SU-DHL-6 (cell line): ENCODE measurements around the gene THSD4.

Experiments used
- H2AFZ ChIP-seq: fragments of 200-600 bp; sonication (generic); 2 replicates; pipeline ENCODE4 v1.6.1; 2014; ENCODE audit warnings: low read depth, mild to moderate bottlenecking, moderate library complexity, mixed read lengths, antibody characterized with exemption, low read length; ENCODE audit not compliant: severe bottlenecking
- H3F3A ChIP-seq: fragments of 200-600 bp; shearing (Covaris generic); 2 replicates; pipeline ENCODE4 v1.6.0; 2016; ENCODE audit warnings: antibody characterized with exemption, mild to moderate bottlenecking; ENCODE audit not compliant: insufficient read depth
- H3K27ac ChIP-seq: fragments of 200-600 bp; sonication (generic); 2 replicates; pipeline ENCODE4 v1.5.1; 2016; ENCODE audit warnings: low read depth, mild to moderate bottlenecking, low read length, moderate library complexity, mixed read lengths
- H3K27me3 ChIP-seq: fragments of 200-600 bp; sonication (generic), shearing (Covaris generic); 2 replicates; pipeline ENCODE4 v1.6.0; 2014; ENCODE audit warnings: mild to moderate bottlenecking, low read length
- H3K36me3 ChIP-seq: fragments of 200-600 bp; sonication (generic); 2 replicates; pipeline ENCODE4 v1.6.1; 2014; ENCODE audit warnings: mild to moderate bottlenecking, low read length, mixed read lengths
- H3K4me2 ChIP-seq: fragments of 300-600, 200-600 bp; shearing (Covaris generic), sonication (generic); 2 replicates; pipeline ENCODE4 v1.6.0; 2014; ENCODE audit warnings: low read length, low read depth, mild to moderate bottlenecking; ENCODE audit not compliant: poor library complexity, severe bottlenecking
- H3K4me3 ChIP-seq: fragments of 200-600 bp; sonication (generic); 2 replicates; pipeline ENCODE4 v1.5.1; 2014; ENCODE audit warnings: antibody characterized with exemption, low read length, mild to moderate bottlenecking, mixed read lengths; ENCODE audit not compliant: insufficient read depth, poor library complexity, severe bottlenecking
- H3K79me2 ChIP-seq: fragments of 200-600 bp; sonication (generic); 2 replicates; pipeline ENCODE4 v1.6.1; 2014; ENCODE audit warnings: mild to moderate bottlenecking, low read length, moderate library complexity; ENCODE audit not compliant: insufficient read depth
- H3K9ac ChIP-seq: fragments of 200-600 bp; sonication (generic); 2 replicates; pipeline ENCODE4 v1.7.0; 2014; ENCODE audit warnings: mild to moderate bottlenecking, low read length
- H3K9me2 ChIP-seq: fragments of 200-600 bp; sonication (generic); replicated peaks from 2 replicates; pipeline ENCODE4 v1.6.1; 2014; ENCODE audit warnings: low read length; ENCODE audit not compliant: insufficient read depth
- H3K9me3 ChIP-seq: fragments of 200-600 bp; sonication (generic); 2 replicates; pipeline ENCODE4 v1.6.1; 2014; ENCODE audit warnings: low read length, mixed read lengths; ENCODE audit not compliant: insufficient read depth
- H4K20me1 ChIP-seq: fragments of 200-600 bp; sonication (generic); 2 replicates; pipeline ENCODE4 v1.6.1; 2014; ENCODE audit warnings: low read depth, mild to moderate bottlenecking, antibody characterized with exemption, low read length, moderate library complexity, mixed read lengths
- CTCF ChIP-seq: fragments of 200-600 bp; sonication (generic); IDR thresholded peaks from one replicate; pipeline ENCODE4 v1.5.1; 2017; ENCODE audit warnings: antibody characterized with exemption, mild to moderate bottlenecking, low read length, moderate library complexity; ENCODE audit not compliant: insufficient read depth, poor library complexity, severe bottlenecking
- EZH2phosphoT487 ChIP-seq: fragments of 200-600 bp; sonication (generic), shearing (Covaris generic); conservative IDR thresholded peaks from 2 replicates; pipeline ENCODE4 v1.6.1; 2018; ENCODE audit warnings: mild to moderate bottlenecking, antibody characterized with exemption, low read length, moderate library complexity, mixed read lengths

Gene THSD4

GRCh38 chr15:71153823-71154524 lies 38.7 kb downstream of the THSD4 start:
- Histone ChIP-seq H3K79me2 (no peaks in the 10 kb centered on the region), H2AFZ (no peak overlapping the region), H3K9me2 (no peaks in the 10 kb centered on the region), H3K27me3 (no peaks in the 10 kb centered on the region), H3K27ac (no peak overlapping the region), H3K36me3 (no peaks in the 10 kb centered on the region), H3K4me3 (no peak overlapping the region), H4K20me1 (no peaks in the 10 kb centered on the region), H3K9me3 (no peaks in the 10 kb centered on the region), H3K9ac (no peak overlapping the region), H3K4me2 (no peak overlapping the region), H3F3A (no peaks in the 10 kb centered on the region)
- no peak for TF ChIP-seq EZH2phosphoT487
- no peak for TF ChIP-seq CTCF

- no peaks in the 10 kb centered on the region for H3K9me2 ChIP-seq
- no peaks in the 10 kb centered on the region for H3K36me3 ChIP-seq
- no peaks in the 10 kb centered on the region for H3K79me2 ChIP-seq
- H3K9ac ChIP-seq, result no peak overlapping the region
- H3K27me3 ChIP-seq, result no peaks in the 10 kb centered on the region
- H2AFZ ChIP-seq, result no peak overlapping the region
- H4K20me1 ChIP-seq, result no peaks in the 10 kb centered on the region
- no peak overlapping the region for H3K4me2 ChIP-seq
- TF ChIP-seq CTCF, result no peak
- TF ChIP-seq EZH2phosphoT487, result no peak
- no peaks in the 10 kb centered on the region for H3F3A ChIP-seq
- H3K4me3 ChIP-seq, result no peak overlapping the region
- no peaks in the 10 kb centered on the region for H3K9me3 ChIP-seq
- no peak overlapping the region for H3K27ac ChIP-seq
Observed at GRCh38 chr15:71154607-71155200, 39.4 kb downstream of the THSD4 start.

DNA sequence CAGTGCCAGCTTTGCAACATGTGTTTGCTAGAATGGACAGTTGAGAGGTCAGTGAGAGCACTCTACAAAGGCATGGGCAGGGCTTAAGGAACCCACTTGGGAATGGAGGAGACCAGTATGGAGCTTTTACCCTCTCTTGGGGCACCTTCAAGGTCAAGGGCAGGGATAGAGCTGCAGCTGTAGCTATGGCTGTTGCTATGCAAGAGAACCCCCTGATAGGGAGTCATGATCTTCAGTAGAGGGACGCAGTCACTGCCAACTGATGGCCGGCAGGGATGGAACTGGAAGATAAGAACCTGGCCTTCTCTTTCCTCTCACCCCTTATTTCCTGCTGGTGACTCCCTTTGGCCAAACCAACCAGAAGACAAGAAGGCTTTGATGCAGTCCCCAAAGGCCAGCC lies 40.3 kb downstream of the THSD4 start:
- Histone ChIP-seq H3K79me2 (no peaks in the 10 kb centered on the region), H3K4me2 (no peak overlapping the region), H3K27me3 (no peaks in the 10 kb centered on the region), H3K4me3 (no peak overlapping the region), H3K27ac (no peak overlapping the region), H3K9ac (no peak overlapping the region), H2AFZ (no peak overlapping the region), H3F3A (no peaks in the 10 kb centered on the region), H3K36me3 (no peaks in the 10 kb centered on the region), H4K20me1 (no peaks in the 10 kb centered on the region), H3K9me2 (no peaks in the 10 kb centered on the region), H3K9me3 (no peaks in the 10 kb centered on the region)
- TF ChIP-seq CTCF, result no peak
- TF ChIP-seq EZH2phosphoT487, result no peak
